Cardiac muscle cell (in vitro differentiated cells and primary cell): ENCODE results near the gene GAD2. TPM values are rescaled to one million over a fixed set of nuclear protein-coding genes. Genes with fewer than 3 reads are reported as not detected.

Experiments
- DNase-seq, 2 donors: peaks; one replicate each; pipeline versions ENCODE4 v3.0.0 to v3.0.0-alpha.2; 2010 to 2017; ENCODE audit warnings: low read depth in 1 of 2, low spot score in 1 of 2
- H3K27ac ChIP-seq: fragments of 200-600 bp; sonication (generic); 2 replicates; pipeline ENCODE4 v1.5.1; 2016
- H3K27me3 ChIP-seq: fragments of 200-600 bp; sonication (generic); 2 replicates; pipeline ENCODE4 v1.6.0; 2016; ENCODE audit warnings: control low read depth
- H3K36me3 ChIP-seq: fragments of 200-600 bp; sonication (generic); 2 replicates; pipeline ENCODE4 v1.5.1; 2016; ENCODE audit warnings: control low read depth
- H3K4me1 ChIP-seq: fragments of 200-600 bp; sonication (generic); 2 replicates; pipeline ENCODE4 v1.8.1; 2017; ENCODE audit warnings: low read depth, mild to moderate bottlenecking, mixed run types
- H3K4me3 ChIP-seq: fragments of 200-600 bp; sonication (generic); 2 replicates; pipeline ENCODE4 v1.5.1; 2016; ENCODE audit warnings: mild to moderate bottlenecking
- H3K9me3 ChIP-seq: fragments of 200-600 bp; sonication (generic); 2 replicates; pipeline ENCODE4 v1.5.1; 2017; ENCODE audit warnings: low read depth, mild to moderate bottlenecking, control low read depth
- CTCF ChIP-seq: IDR thresholded peaks from 2 replicates; pipeline ENCODE4 v1.5.1; 2012; ENCODE audit warnings: low read depth, mild to moderate bottlenecking, low read length
- polyA plus RNA-seq: library from polyadenylated mRNA; unstranded; fragments of >200 nt; fragmentation: Nextera tagmentation; extraction: Ambion mirVana; gene quantifications from 2 replicates; pipeline ENCODE4 v1.2.1, GENCODE V29; 2016
- total RNA-seq: library from RNA; depleted of rRNA; stranded (reverse); fragments of >200 nt; gene quantifications from 2 replicates; pipeline ENCODE4 v1.2.3, GENCODE V29; 2016

The GAD2 gene
- total and polyA plus RNA-seq, 2 experiments from 2014 or later, result not detected

GRCh38 chr10:26211781-26212444, 4.7 kb upstream of the GAD2 start:
- Histone ChIP-seq H3K27me3 (peaks cover 89% of the 10 kb centered on the region), H3K9me3 (no peaks in the 10 kb centered on the region), H3K36me3 (no peaks in the 10 kb centered on the region), H3K4me1 (peaks cover 11% of the 10 kb centered on the region), H3K27ac (no peak overlapping the region), H3K4me3 (no peak overlapping the region)
- no peak for DNase-seq
- no peak for TF ChIP-seq CTCF

GRCh38 chr10:26212511-26212910, 4.1 kb upstream of the GAD2 start:
- H3K36me3 ChIP-seq, result no peaks in the 10 kb centered on the region
- H3K27ac ChIP-seq, result no peak overlapping the region
- peaks cover 14% of the 10 kb centered on the region for H3K4me1 ChIP-seq
- DNase-seq, result no peak
- H3K4me3 ChIP-seq, result no peak overlapping the region
- no peaks in the 10 kb centered on the region for H3K9me3 ChIP-seq
- TF ChIP-seq CTCF, result no peak
- peaks cover 95% of the 10 kb centered on the region for H3K27me3 ChIP-seq

- Histone ChIP-seq H3K4me3 (no peak overlapping the region), H3K27me3 (peaks cover 98% of the 10 kb centered on the region), H3K4me1 (peaks cover 19% of the 10 kb centered on the region), H3K9me3 (no peaks in the 10 kb centered on the region), H3K27ac (no peak overlapping the region), H3K36me3 (no peaks in the 10 kb centered on the region)
- DNase-seq, result no peak
- no peak for TF ChIP-seq CTCF
Measured at GRCh38 chr10:26213157-26213800, 3.3 kb upstream of the GAD2 start.

GRCh38 chr10:26214004-26214403, 2.6 kb upstream of the GAD2 start:
- TF ChIP-seq CTCF, result no peak
- no peak overlapping the region for H3K4me3 ChIP-seq
- H3K36me3 ChIP-seq, result no peaks in the 10 kb centered on the region
- H3K27ac ChIP-seq, result no peak overlapping the region
- H3K27me3 ChIP-seq, result peaks cover 100% of the 10 kb centered on the region
- DNase-seq, result no peak
- no peaks in the 10 kb centered on the region for H3K9me3 ChIP-seq
- peaks cover 19% of the 10 kb centered on the region for H3K4me1 ChIP-seq

- H3K4me1 ChIP-seq, result peaks cover 19% of the 10 kb centered on the region
- no peak for TF ChIP-seq CTCF
Measured at GRCh38 chr10:26214551-26215395, 1.8 kb upstream of the GAD2 start.

More at GRCh38 chr10:26214551-26215395, 1.8 kb upstream of the GAD2 start:
- H3K36me3 ChIP-seq, result no peaks in the 10 kb centered on the region
- no peak overlapping the region for H3K27ac ChIP-seq
- DNase-seq, result no peak
- no peak overlapping the region for H3K4me3 ChIP-seq
- H3K27me3 ChIP-seq, result peaks cover 100% of the 10 kb centered on the region
- H3K9me3 ChIP-seq, result no peaks in the 10 kb centered on the region
